ENCODE results near the gene STRC.
"Not testable (repeated sequence)": the region's sequence is repeated elsewhere in the genome, so short reads cannot be mapped to it uniquely, and the experiment has no call there.

The STRC gene

GRCh38 chr15:43563793-43564192 lies 54.8 kb downstream of the STRC start:
- DNase-seq (ENCODE audit: low spot score) = not testable (repeated sequence)

- not testable (repeated sequence) for DNase-seq (ENCODE audit: low spot score)
Measured at GRCh38 chr15:43562753-43563152, 55.8 kb downstream of the STRC start.

- DNase-seq (ENCODE audit: low spot score) = no peak
Measured at GRCh38 chr15:43552986-43553385, 65.6 kb downstream of the STRC start.

GRCh38 chr15:43552256-43552655 lies 66.3 kb downstream of the STRC start:
- no peak for DNase-seq (ENCODE audit: low spot score)

GRCh38 chr15:43550527-43551363 lies 67.9 kb downstream of the STRC start:
- DNase-seq (ENCODE audit: low spot score) = no peak
